Ascending aorta (tissue), 2 donors: ENCODE results near the gene SUCO. TPM values are rescaled to one million over a fixed set of nuclear protein-coding genes. Genes with fewer than 3 reads are reported as not detected.

ENCODE experiments used
- DNase-seq, 2 donors: peaks; one replicate each; pipeline ENCODE4 v3.0.0-alpha.2; 2019; ENCODE audit warnings: low spot score in 2 of 2
- H3K27ac ChIP-seq, 2 donors: fragments of 200-600 bp; sonication (generic); one replicate each; pipeline ENCODE4 v1.5.1; 2016 to 2017; ENCODE audit warnings: mild to moderate bottlenecking in 1 of 2
- H3K27me3 ChIP-seq: fragments of 200-600 bp; sonication (generic); one replicate; pipeline ENCODE4 v1.5.1; 2017
- H3K36me3 ChIP-seq, 2 donors: fragments of 200-600 bp; sonication (generic); one replicate each; pipeline ENCODE4 v1.5.1; 2016
- H3K4me1 ChIP-seq, 2 donors: fragments of 200-600 bp; sonication (generic); one replicate each; pipeline ENCODE4 v1.5.1; 2016 to 2017; ENCODE audit warnings: mild to moderate bottlenecking in 1 of 2
- H3K4me3 ChIP-seq, 2 donors: fragments of 200-600 bp; sonication (generic); one replicate each; pipeline ENCODE4 v1.5.1; 2016 to 2017; ENCODE audit warnings: mild to moderate bottlenecking in 1 of 2
- H3K9me3 ChIP-seq, 2 donors: fragments of 200-600 bp; sonication (generic); one replicate each; pipeline ENCODE4 v1.5.1; 2016
- CTCF ChIP-seq, 3 experiments: fragments of 200-600 bp in 2 of 3; fragments of 450-650 bp in 1 of 3; sonication (generic) in 2 of 3; IDR thresholded peaks; one replicate each; pipeline ENCODE4 v1.5.1; 2016 to 2019; ENCODE audit warnings: antibody characterized with exemption in 3 of 3, mild to moderate bottlenecking in 1 of 3, moderate library complexity in 1 of 3
- intact Hi-C: fragments of 100-400 bp; cut with DNase I; formaldehyde crosslinking; loops from one replicate; pipeline ENCODE4 v1.15.1; 2023
- total RNA-seq: library from RNA; depleted of rRNA; stranded (reverse); fragments of >200 nt; gene quantifications from one replicate; pipeline ENCODE4 v1.1.0, GENCODE V29; 2016

SUCO gene
- total RNA-seq, 1 donor from 2014 or later = 7.8 TPM

DNA sequence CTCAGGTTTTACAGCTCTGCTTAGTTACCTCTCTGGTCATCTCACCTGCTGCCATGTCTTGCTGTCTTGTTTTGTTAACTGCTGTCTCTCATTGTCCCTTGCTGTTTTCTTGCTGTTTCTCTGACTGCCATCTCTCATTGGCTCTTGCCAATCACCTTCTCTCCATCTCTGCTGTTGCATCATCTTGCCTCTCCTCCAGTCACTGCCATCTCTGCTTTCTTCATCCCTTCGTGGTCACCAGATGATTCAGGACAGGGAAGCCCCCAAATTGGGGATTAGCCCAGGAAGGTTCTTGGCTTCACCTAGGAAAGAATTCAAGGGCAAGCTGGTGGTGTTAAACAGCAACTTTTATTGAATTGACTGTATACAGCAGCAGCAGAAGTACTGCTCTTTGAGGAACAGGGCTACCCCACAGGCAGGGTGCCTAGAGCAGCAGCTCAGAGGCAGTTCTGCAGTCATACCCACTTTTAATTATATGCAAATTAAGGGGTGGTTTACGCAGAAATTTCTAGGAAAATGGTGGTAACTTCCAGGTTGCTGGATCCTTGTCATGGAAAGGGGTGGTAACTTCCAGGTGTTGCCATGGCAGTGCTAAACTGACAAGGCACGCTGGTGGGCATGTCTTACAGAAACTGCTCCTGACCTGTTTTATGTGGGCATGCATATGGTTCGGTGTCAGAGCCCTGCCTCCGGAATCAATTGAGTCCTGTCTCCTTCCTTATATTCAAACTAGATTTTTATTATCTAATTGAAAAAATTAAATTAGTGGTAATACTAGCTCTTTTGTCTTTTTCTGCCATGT lies 33.4 kb downstream of the SUCO start:
- no peak for DNase-seq
- intact Hi-C loops = no loop called here
- H3K27me3 ChIP-seq = no peaks in the 10 kb centered on the region
- no peak overlapping the region for H3K27ac ChIP-seq
- H3K9me3 ChIP-seq = no peaks in the 10 kb centered on the region
- TF ChIP-seq CTCF (IDR thresholded peaks at IDR 0.05) = no peak
- H3K4me1 ChIP-seq = no peaks in the 10 kb centered on the region
- H3K4me3 ChIP-seq = no peak overlapping the region
- H3K36me3 ChIP-seq = peaks cover 11 to 45% of the 10 kb centered on the region in 2 donors

- H3K9me3 ChIP-seq = no peaks in the 10 kb centered on the region
- no peaks in the 10 kb centered on the region for H3K27me3 ChIP-seq
- H3K36me3 ChIP-seq = peaks cover 11 to 45% of the 10 kb centered on the region in 2 donors
- no peak for DNase-seq
- no peaks in the 10 kb centered on the region for H3K4me1 ChIP-seq
- H3K4me3 ChIP-seq = no peak overlapping the region
- no peak overlapping the region for H3K27ac ChIP-seq
- no peak for TF ChIP-seq CTCF (IDR thresholded peaks at IDR 0.05)
- intact Hi-C loops = no loop called here
Observed at GRCh38 chr1:172567720-172568119, 34.8 kb downstream of the SUCO start.

DNA sequence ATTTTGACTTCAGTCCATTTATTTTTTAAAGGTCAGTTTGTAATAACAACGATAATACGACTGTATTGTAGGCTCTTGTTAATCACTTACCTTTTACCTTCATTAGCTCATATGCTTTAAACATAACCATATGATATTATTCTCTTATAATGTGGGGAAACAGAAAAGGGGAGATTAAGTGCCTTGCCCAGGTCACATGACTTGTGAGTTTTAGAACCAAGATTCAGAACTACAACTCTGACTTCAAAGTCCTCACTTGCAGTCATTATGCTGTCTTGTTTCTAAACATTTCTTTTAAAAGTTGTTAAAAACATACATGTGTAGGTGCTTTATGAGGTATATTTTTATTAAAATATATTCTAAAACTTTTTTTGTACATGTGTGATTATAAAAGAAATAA lies 41.1 kb downstream of the SUCO start:
- Histone ChIP-seq H3K9me3 (no peaks in the 10 kb centered on the region), H3K4me1 (no peaks in the 10 kb centered on the region), H3K27ac (no peak overlapping the region), H3K4me3 (no peak overlapping the region), H3K27me3 (no peaks in the 10 kb centered on the region), H3K36me3 (peaks cover 8 to 38% of the 10 kb centered on the region in 2 donors)
- no peak for DNase-seq
- intact Hi-C loops = no loop called here
- TF ChIP-seq CTCF (IDR thresholded peaks at IDR 0.05) = no peak

GRCh38 chr1:172578586-172578985 lies 45.6 kb downstream of the SUCO start:
- H3K4me3 ChIP-seq = no peak overlapping the region
- peaks cover 10 to 28% of the 10 kb centered on the region in 2 donors for H3K36me3 ChIP-seq
- DNase-seq = no peak
- intact Hi-C loops = no loop called here
- no peaks in the 10 kb centered on the region for H3K4me1 ChIP-seq
- no peak for TF ChIP-seq CTCF (IDR thresholded peaks at IDR 0.05)
- H3K27me3 ChIP-seq = no peaks in the 10 kb centered on the region
- no peaks in the 10 kb centered on the region for H3K9me3 ChIP-seq
- no peak overlapping the region for H3K27ac ChIP-seq

DNA sequence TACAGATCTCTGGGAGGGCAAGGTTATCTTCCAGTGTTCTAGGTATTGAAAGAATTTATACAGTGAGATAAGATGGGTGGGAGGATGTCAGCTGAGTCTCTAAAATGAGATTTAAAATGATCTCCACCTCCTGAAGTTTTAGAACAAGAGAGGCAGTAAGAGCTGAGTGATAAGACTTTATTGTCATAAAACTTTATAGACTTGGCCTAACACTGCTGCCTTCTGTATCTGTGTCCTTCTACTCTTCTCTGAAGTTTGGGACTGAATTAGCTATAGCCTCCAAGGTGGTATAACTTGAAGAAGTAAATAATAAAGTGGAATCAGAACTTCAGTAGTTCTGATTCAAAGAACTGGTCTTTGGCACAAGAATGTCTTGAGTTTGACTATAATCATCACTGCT lies 48.3 kb downstream of the SUCO start:
- H3K4me1 ChIP-seq = peaks cover 0 to 2% of the 10 kb centered on the region in 2 donors
- no peaks in the 10 kb centered on the region for H3K9me3 ChIP-seq
- H3K4me3 ChIP-seq = no peak overlapping the region
- H3K36me3 ChIP-seq = peaks cover 10 to 18% of the 10 kb centered on the region in 2 donors
- TF ChIP-seq CTCF (IDR thresholded peaks at IDR 0.05) = no peak
- H3K27ac ChIP-seq = no peak overlapping the region
- DNase-seq = no peak
- intact Hi-C loops = no loop called here
- H3K27me3 ChIP-seq = no peaks in the 10 kb centered on the region
